Tibial nerve (tissue), 4 donors: ENCODE results near the gene TMEM120B. TPM values are rescaled to one million over a fixed set of nuclear protein-coding genes. Genes with fewer than 3 reads are reported as not detected.
"Not testable (repeated sequence)": the region's sequence is repeated elsewhere in the genome, so short reads cannot be mapped to it uniquely, and the experiment has no call there.

Experiments used
- DNase-seq, 2 donors: peaks; one replicate each; pipeline ENCODE4 v3.0.0-alpha.2; 2019; ENCODE audit warnings: low spot score in 2 of 2
- H3K27ac ChIP-seq, 4 donors: fragments of 200-600 bp; sonication (generic) in 3 of 4; one replicate each; pipeline ENCODE4 v1.5.1; 2017 to 2019; ENCODE audit warnings: mild to moderate bottlenecking in 1 of 4
- H3K27me3 ChIP-seq, 2 donors: fragments of 200-600 bp; sonication (generic) in 1 of 2; one replicate each; pipeline versions ENCODE4 v1.5.1 to v1.6.0; 2017 to 2019
- H3K36me3 ChIP-seq, 3 donors: fragments of 200-600 bp; sonication (generic); one replicate each; pipeline ENCODE4 v1.5.1; 2018 to 2019
- H3K4me1 ChIP-seq, 4 donors: fragments of 200-600 bp; sonication (generic) in 3 of 4; one replicate each; pipeline ENCODE4 v1.5.1; 2017 to 2019
- H3K4me3 ChIP-seq, 4 donors: fragments of 200-600 bp; sonication (generic) in 3 of 4; one replicate each; pipeline ENCODE4 v1.5.1; 2017 to 2019; ENCODE audit warnings: mild to moderate bottlenecking in 1 of 4, moderate library complexity in 1 of 4
- H3K9me3 ChIP-seq, 4 donors: fragments of 200-600 bp; sonication (generic) in 3 of 4; one replicate each; pipeline ENCODE4 v1.5.1; 2017 to 2019
- CTCF ChIP-seq, 5 experiments: fragments of 200-600 bp in 3 of 5; fragments of 450-650 bp in 2 of 5; sonication (generic) in 3 of 5; IDR thresholded peaks; one replicate each; pipeline ENCODE4 v1.5.1; 2016 to 2019; ENCODE audit warnings: antibody characterized with exemption in 5 of 5, mild to moderate bottlenecking in 3 of 5, moderate library complexity in 2 of 5
- EP300 ChIP-seq, 2 donors: sonication (generic); formaldehyde crosslinking; IDR thresholded peaks; one replicate each; pipeline ENCODE4 v1.6.1; 2017; ENCODE audit warnings: antibody characterized with exemption in 2 of 2, mild to moderate bottlenecking in 1 of 2
- POLR2A ChIP-seq, 2 donors: fragments of 450-650 bp; IDR thresholded peaks; one replicate each; pipeline ENCODE4 v1.6.1; 2017; ENCODE audit warnings: antibody characterized with exemption in 2 of 2, mild to moderate bottlenecking in 2 of 2, moderate library complexity in 2 of 2
- WGBS, 2 donors: methylation state at CpG; one replicate each; pipeline ENCODE4 v1.1.5; 2018; 5-methylcytosine and 5-hydroxymethylcytosine counted together
- total RNA-seq, 4 donors: library from RNA; depleted of rRNA; stranded (reverse); fragments of >200 nt; gene quantifications; one replicate each; pipeline ENCODE4 v1.1.0, GENCODE V29; 2016

TMEM120B gene
- total RNA-seq, 4 donors from 2014 or later, result 10.1 to 13.9 (median 11.5) TPM

GRCh38 chr12:121701667-121702277 is 10.8 kb upstream of the TMEM120B start:
- Histone ChIP-seq H3K9me3 (no peaks in the 10 kb centered on the region), H3K4me3 (no peak overlapping the region), H3K36me3 (no peaks in the 10 kb centered on the region), H3K27me3 (no peaks in the 10 kb centered on the region), H3K4me1 (peaks cover 0 to 5% (median 0%) of the 10 kb centered on the region in 4 donors), H3K27ac (no peak overlapping the region)
- no peak for TF ChIP-seq CTCF (IDR thresholded peaks at IDR 0.05)
- no peak for DNase-seq
- 85 to 93% methylated on average over 3 of the region's 3 CpGs for WGBS, 2 donors

GRCh38 chr12:121702944-121703343 is 9.6 kb upstream of the TMEM120B start:
- 86 to 89% methylated on average over 6 of the region's 6 CpGs for WGBS, 2 donors
- no peak overlapping the region for H3K4me3 ChIP-seq
- no peaks in the 10 kb centered on the region for H3K27me3 ChIP-seq
- H3K36me3 ChIP-seq, result no peaks in the 10 kb centered on the region
- H3K4me1 ChIP-seq, result peaks cover 0 to 5% (median 0%) of the 10 kb centered on the region in 4 donors
- DNase-seq, result no peak
- no peaks in the 10 kb centered on the region for H3K9me3 ChIP-seq
- no peak overlapping the region for H3K27ac ChIP-seq
- TF ChIP-seq POLR2A (IDR thresholded peaks at IDR 0.05), result no peak
- no peak for TF ChIP-seq CTCF (IDR thresholded peaks at IDR 0.05)
- TF ChIP-seq EP300 (IDR thresholded peaks at IDR 0.05), result no peak

- H3K27ac ChIP-seq, result no peak overlapping the region
- TF ChIP-seq POLR2A (IDR thresholded peaks at IDR 0.05) (no peak), CTCF (IDR thresholded peaks at IDR 0.05) (no peak), EP300 (IDR thresholded peaks at IDR 0.05) (no peak)
- peaks cover 0 to 5% (median 0%) of the 10 kb centered on the region in 4 donors for H3K4me1 ChIP-seq
- no peaks in the 10 kb centered on the region for H3K27me3 ChIP-seq
- H3K36me3 ChIP-seq, result no peaks in the 10 kb centered on the region
- DNase-seq, result no peak
- no peak overlapping the region for H3K4me3 ChIP-seq
- H3K9me3 ChIP-seq, result no peaks in the 10 kb centered on the region
Observed at GRCh38 chr12:121705514-121705913, 7.0 kb upstream of the TMEM120B start.

- H3K27ac ChIP-seq, result no peak overlapping the region
- WGBS, 2 donors, result 74 to 76% methylated on average over 7 of the region's 7 CpGs
- no peaks in the 10 kb centered on the region for H3K27me3 ChIP-seq
- H3K36me3 ChIP-seq, result no peaks in the 10 kb centered on the region
- DNase-seq, result no peak
- TF ChIP-seq CTCF (IDR thresholded peaks at IDR 0.05), result no peak
- no peak for TF ChIP-seq EP300 (IDR thresholded peaks at IDR 0.05)
- no peak for TF ChIP-seq POLR2A (IDR thresholded peaks at IDR 0.05)
- no peaks in the 10 kb centered on the region for H3K9me3 ChIP-seq
- H3K4me3 ChIP-seq, result no peak overlapping the region
- peaks cover 0 to 20% (median 14%) of the 10 kb centered on the region in 4 donors for H3K4me1 ChIP-seq
Observed at GRCh38 chr12:121708313-121709063, 4.1 kb upstream of the TMEM120B start.

GRCh38 chr12:121709064-121709424 is 3.5 kb upstream of the TMEM120B start:
- H3K36me3 ChIP-seq, H3K9me3 ChIP-seq, DNase-seq, H3K27me3 ChIP-seq, H3K27ac ChIP-seq, H3K4me3 ChIP-seq: not testable (repeated sequence)
- WGBS, 2 donors, result 84 to 85% methylated on average over 8 of the region's 8 CpGs
- H3K4me1 ChIP-seq, result peaks cover 0 to 26% (median 15%) of the 10 kb centered on the region in 4 donors
